Raji (cell line): Measurements from ENCODE around the gene DIO1.

ENCODE experiments used
- POLR2A ChIP-seq: IDR thresholded peaks from 2 replicates; pipeline ENCODE4 v1.6.1; 2011; ENCODE audit warnings: low read depth, low read length, control low read depth; ENCODE audit not compliant: insufficient read depth

Gene DIO1

DNA sequence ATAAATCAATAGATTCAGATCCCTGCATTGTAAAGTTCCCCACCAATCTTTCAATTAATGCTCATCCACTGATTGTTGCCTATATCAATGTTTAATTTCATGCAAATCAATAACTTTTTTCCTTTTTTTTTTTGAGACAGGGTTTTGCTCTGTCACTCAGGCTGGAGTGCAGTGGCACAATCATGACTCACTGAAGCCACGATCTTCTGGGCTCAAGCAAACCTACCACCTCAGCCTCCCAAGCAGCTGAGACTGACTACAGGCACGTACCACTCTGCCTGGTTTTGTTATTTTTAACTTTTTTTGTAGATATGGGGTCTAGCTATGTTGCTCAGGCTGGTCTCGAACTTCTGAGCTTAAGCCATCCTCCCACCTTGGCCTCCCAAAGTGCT lies 25.7 kb downstream of the DIO1 start:
- TF ChIP-seq POLR2A: no peak

DNA sequence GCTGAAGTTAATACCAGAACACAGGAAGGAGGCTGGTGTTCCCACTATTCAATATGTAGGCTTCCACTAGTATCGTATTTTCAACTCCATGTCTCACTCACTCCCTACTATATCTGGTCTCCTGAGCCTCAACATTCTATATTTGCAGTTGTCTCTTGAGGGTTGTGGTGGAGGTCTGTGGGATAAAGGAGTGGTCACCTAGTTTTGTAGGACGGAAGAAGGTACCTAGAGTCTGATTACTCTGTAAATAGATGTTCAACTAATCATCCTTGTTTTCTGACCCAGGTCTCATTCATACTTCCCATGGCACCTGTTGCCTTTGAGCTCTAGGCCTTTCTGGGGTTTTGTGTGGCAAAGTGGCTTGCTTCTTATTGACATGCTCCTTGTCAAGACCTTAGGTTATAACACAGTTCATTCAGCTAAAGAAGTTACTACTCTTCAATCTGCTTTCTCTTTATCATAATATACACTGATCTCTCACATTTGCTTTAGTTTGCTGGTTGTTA lies 33.4 kb downstream of the DIO1 start:
- no peak for TF ChIP-seq POLR2A

GRCh38 chr1:53929246-53929960 lies 35.4 kb downstream of the DIO1 start:
- no peak for TF ChIP-seq POLR2A

DNA sequence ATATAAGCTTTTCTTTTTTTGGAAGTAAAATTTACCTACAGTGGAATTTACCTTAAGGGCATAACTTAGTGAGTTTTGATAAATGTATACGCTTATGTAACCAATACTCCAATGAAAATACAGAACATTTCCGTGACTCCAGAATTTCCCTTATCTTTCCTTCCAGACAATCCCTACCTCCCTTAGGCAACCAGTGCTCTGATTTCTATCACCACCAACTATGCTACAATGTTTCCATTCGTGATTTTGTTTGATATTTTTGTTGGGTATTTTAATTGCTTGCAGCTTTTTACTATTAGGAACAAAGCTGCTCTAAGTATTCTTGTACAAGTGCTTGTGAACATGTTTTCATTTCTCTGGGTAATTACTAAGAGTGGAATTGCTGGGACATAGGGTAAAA lies 36.9 kb downstream of the DIO1 start:
- no peak for TF ChIP-seq POLR2A

GRCh38 chr1:53931523-53931922 lies 37.5 kb downstream of the DIO1 start:
- TF ChIP-seq POLR2A: no peak

GRCh38 chr1:53934170-53934765 lies 40.3 kb downstream of the DIO1 start:
- TF ChIP-seq POLR2A: no peak

DNA sequence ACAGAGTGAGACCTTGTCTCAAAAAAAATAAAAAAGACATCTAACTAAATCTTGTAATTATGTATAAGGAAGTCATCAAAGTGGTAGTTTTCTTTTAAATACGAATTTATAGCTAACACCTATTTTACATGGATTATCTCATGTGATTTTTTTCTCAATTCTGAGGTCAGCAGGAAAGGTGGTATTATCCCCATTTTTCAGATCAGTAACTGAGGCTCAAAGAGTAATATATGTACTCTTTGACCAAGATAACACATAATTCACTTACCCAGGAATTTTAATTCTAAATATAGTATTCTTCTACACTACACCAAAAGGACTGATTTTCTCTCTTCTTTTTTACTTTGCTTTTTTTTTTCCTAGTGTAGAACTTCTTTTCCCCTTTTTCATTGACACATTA lies 42.4 kb downstream of the DIO1 start:
- no peak for TF ChIP-seq POLR2A

- no peak for TF ChIP-seq POLR2A
Measured at GRCh38 chr1:53938136-53938830, 44.3 kb downstream of the DIO1 start.

DNA sequence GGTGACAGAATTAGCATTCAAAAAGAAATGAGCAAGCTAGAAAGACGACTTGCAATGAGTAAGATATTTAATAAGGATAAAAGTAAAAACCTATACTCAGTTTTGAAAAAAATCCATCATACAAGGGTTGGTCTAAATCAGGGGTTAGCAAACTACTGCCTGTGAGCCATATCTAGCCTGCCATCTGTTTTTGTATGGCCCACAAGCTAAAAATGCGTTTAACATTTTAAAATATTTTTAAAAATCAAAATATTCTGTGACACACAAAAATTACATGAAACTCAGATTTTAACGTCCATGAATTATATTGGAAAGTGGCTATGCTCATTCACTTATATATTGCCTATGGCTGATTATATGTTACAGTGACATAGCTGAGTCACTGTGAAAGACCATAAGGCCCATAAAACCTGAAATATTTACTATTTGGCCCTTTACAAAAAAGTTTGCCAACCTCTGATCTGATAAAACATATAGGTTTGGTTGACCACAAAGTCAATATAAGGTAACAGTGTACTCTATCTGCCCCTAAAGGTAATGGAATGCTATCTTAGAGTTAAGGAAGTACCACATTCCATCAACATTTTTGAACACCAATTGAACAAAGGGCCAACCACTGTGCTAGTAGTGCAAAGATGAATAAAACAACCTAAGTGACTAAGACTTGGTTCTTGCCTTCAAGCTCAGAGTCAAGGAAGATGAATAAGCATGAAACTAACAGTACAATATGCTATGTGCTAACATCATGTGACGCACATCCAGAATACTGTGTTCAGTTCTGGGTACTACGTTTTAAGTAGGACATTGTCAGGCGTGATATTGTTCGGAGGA lies 48.4 kb downstream of the DIO1 start:
- no peak for TF ChIP-seq POLR2A

GRCh38 chr1:53943090-53943489 lies 49.1 kb downstream of the DIO1 start:
- TF ChIP-seq POLR2A: no peak

- no peak for TF ChIP-seq POLR2A
Measured at GRCh38 chr1:53943490-53944043, 49.6 kb downstream of the DIO1 start.

- no peak for TF ChIP-seq POLR2A
Measured at GRCh38 chr1:53944469-53945182, 50.6 kb downstream of the DIO1 start.

- no peak for TF ChIP-seq POLR2A
Measured at GRCh38 chr1:53945183-53945432, 51.1 kb downstream of the DIO1 start.

- TF ChIP-seq POLR2A: peak; percentile 84
Measured at GRCh38 chr1:53945433-53946251, 51.7 kb downstream of the DIO1 start, which contains the start of gene IFT25. TSS of gene IFT25 (minus strand) at chr1:53945699. CDS start at chr1:53940082, 5,617 bp downstream.
